HG02943 (cell line): Measurements from ENCODE around the gene SHROOM2.
A peak's percentile ranks its signal among the peaks of the same experiment; 100 is the strongest.

Experiments
- ATAC-seq: cut with Tn5 transposase; IDR thresholded peaks from one replicate; pipeline ENCODE4 v1.9.1; 2021; ENCODE audit warnings: mild to moderate bottlenecking, low read depth, moderate library complexity; ENCODE audit not compliant: unreplicated experiment

SHROOM2 gene

GRCh38 chrX:9927698-9928482, 141.7 kb downstream of the SHROOM2 start:
- ATAC-seq = no peak

- ATAC-seq = no peak
These were observed 149.2 kb downstream of the SHROOM2 start for GRCh38 chrX:9935436-9935835.

- no peak for ATAC-seq
These were observed 151.5 kb downstream of the SHROOM2 start for GRCh38 chrX:9937761-9938160.

GRCh38 chrX:9938516-9938915, 152.3 kb downstream of the SHROOM2 start:
- no peak for ATAC-seq

- ATAC-seq = no peak
These were observed 154.2 kb downstream of the SHROOM2 start for GRCh38 chrX:9940421-9940820.

GRCh38 chrX:9942086-9942485, 155.9 kb downstream of the SHROOM2 start:
- peak; percentile 81 for ATAC-seq

GRCh38 chrX:9943420-9943819, 157.2 kb downstream of the SHROOM2 start:
- no peak for ATAC-seq

GRCh38 chrX:9947131-9947794, 161.0 kb downstream of the SHROOM2 start:
- no peak for ATAC-seq

- no peak for ATAC-seq
These were observed 162.2 kb downstream of the SHROOM2 start for GRCh38 chrX:9948406-9948805.

- no peak for ATAC-seq
These were observed 166.1 kb downstream of the SHROOM2 start for GRCh38 chrX:9952300-9952699.

- ATAC-seq = no peak
These were observed 167.2 kb downstream of the SHROOM2 start for GRCh38 chrX:9953396-9953795.

GRCh38 chrX:9955506-9955905, 169.3 kb downstream of the SHROOM2 start:
- ATAC-seq = no peak

GRCh38 chrX:9957743-9958142, 171.5 kb downstream of the SHROOM2 start:
- ATAC-seq = no peak

GRCh38 chrX:9958183-9958582, 172.0 kb downstream of the SHROOM2 start:
- ATAC-seq = no peak

- ATAC-seq = no peak
These were observed 175.5 kb downstream of the SHROOM2 start for GRCh38 chrX:9961750-9962149.

- no peak for ATAC-seq
These were observed 180.7 kb downstream of the SHROOM2 start, which contains the start of gene CLDN34 for GRCh38 chrX:9966775-9967408. CLDN34 (plus strand) TSS chrX:9967358; CDS start chrX:9967358, 0 bp downstream.

GRCh38 chrX:9977635-9978034, 191.4 kb downstream of the SHROOM2 start:
- no peak for ATAC-seq

- no peak for ATAC-seq
These were observed 194.2 kb downstream of the SHROOM2 start for GRCh38 chrX:9980401-9980800.

GRCh38 chrX:9980927-9981326, 194.7 kb downstream of the SHROOM2 start:
- no peak for ATAC-seq

GRCh38 chrX:9983441-9983840, 197.2 kb downstream of the SHROOM2 start:
- no peak for ATAC-seq

GRCh38 chrX:9983846-9984245, 197.6 kb downstream of the SHROOM2 start:
- ATAC-seq = no peak
